WTC11 (cell line): ENCODE data around the gene PCDHGB5. TPM values are rescaled to one million over a fixed set of nuclear protein-coding genes. Genes with fewer than 3 reads are reported as not detected.
A peak's percentile ranks its signal among the peaks of the same experiment; 100 is the strongest.

Source experiments
- ATAC-seq: fragments of 200-7000 bp; cut with Tn5 transposase; 2 replicates; pipeline ENCODE4 v1.10.0; 2021; ENCODE audit warnings: mild to moderate bottlenecking, moderate library complexity
- CTCF ChIA-PET: fragments of 300-600 bp; sonication (Branson Sonifier 250); formaldehyde crosslinking; loops from one replicate; lab custom pipeline; 2021; ENCODE audit warnings: antibody characterized with exemption; lab: Charles Lee
- POLR2A ChIA-PET: fragments of 350-600 bp; sonication (Branson Sonifier 250); formaldehyde crosslinking; loops from one replicate; lab custom pipeline; 2021; ENCODE audit warnings: antibody characterized with exemption; lab: Charles Lee
- DNase-seq: peaks from one replicate; pipeline ENCODE4 v3.0.0; 2021; ENCODE audit warnings: low spot score
- H3K27ac Mint-ChIP-seq: 2 replicates; pipeline ENCODE4 v1.8.0; 2021; ENCODE audit warnings: mixed read lengths
- H3K27me3 Mint-ChIP-seq: 2 replicates; pipeline ENCODE4 v1.8.0; 2021; ENCODE audit warnings: low read depth, mild to moderate bottlenecking, moderate library complexity, mixed read lengths
- H3K36me3 Mint-ChIP-seq: 2 replicates; pipeline ENCODE4 v1.8.0; 2021; ENCODE audit warnings: mixed read lengths
- H3K4me1 Mint-ChIP-seq: 2 replicates; pipeline ENCODE4 v1.8.0; 2022; ENCODE audit warnings: mixed read lengths
- H3K4me3 Mint-ChIP-seq: 2 replicates; pipeline ENCODE4 v1.8.0; 2021; ENCODE audit warnings: mild to moderate bottlenecking, moderate library complexity, mixed read lengths
- H3K9me3 Mint-ChIP-seq: 2 replicates; pipeline ENCODE4 v1.8.0; 2021; ENCODE audit warnings: mixed read lengths
- AR ChIP-seq: fragments of 250-450 bp; sonication (Bioruptor Pico); IDR thresholded peaks from 2 replicates; pipeline ENCODE4 v1.9.0; 2021; ENCODE audit warnings: mild to moderate bottlenecking
- ATF1 ChIP-seq: sonication (generic); formaldehyde crosslinking; IDR thresholded peaks from 2 replicates; pipeline ENCODE4 v1.8.1; 2023; ENCODE audit warnings: mild to moderate bottlenecking, moderate library complexity, missing genetic modification reagents
- CREB1 ChIP-seq: sonication (generic); formaldehyde crosslinking; IDR thresholded peaks from 2 replicates; pipeline ENCODE4 v1.8.0; 2023; ENCODE audit warnings: mild to moderate bottlenecking, missing genetic modification reagents
- ELF4 ChIP-seq: sonication (generic); formaldehyde crosslinking; IDR thresholded peaks from 2 replicates; pipeline ENCODE4 v1.8.1; 2022; ENCODE audit warnings: low read depth, mild to moderate bottlenecking, moderate library complexity, missing genetic modification reagents
- ERG ChIP-seq: fragments of 250-450 bp; sonication (Bioruptor Pico); IDR thresholded peaks from 2 replicates; pipeline ENCODE4 v1.8.0; 2021; ENCODE audit warnings: mild to moderate bottlenecking
- GABPB1 ChIP-seq: sonication (generic); formaldehyde crosslinking; IDR thresholded peaks from 2 replicates; pipeline ENCODE4 v1.8.1; 2023; ENCODE audit warnings: mild to moderate bottlenecking, missing genetic modification reagents
- GTF2I ChIP-seq: fragments of 250-450 bp; sonication (Bioruptor Pico); conservative IDR thresholded peaks from 2 replicates; pipeline ENCODE4 v1.4.0; 2021; ENCODE audit warnings: mild to moderate bottlenecking
- NR2C2 ChIP-seq: sonication (generic); formaldehyde crosslinking; IDR thresholded peaks from 2 replicates; pipeline ENCODE4 v1.8.0; 2022; ENCODE audit warnings: mild to moderate bottlenecking, missing genetic modification reagents
- PRRX2 ChIP-seq: fragments of 250-450 bp; sonication (Bioruptor Pico); IDR thresholded peaks from 2 replicates; pipeline ENCODE4 v1.8.0; 2021; ENCODE audit warnings: mild to moderate bottlenecking
- SMAD3 ChIP-seq: sonication (generic); formaldehyde crosslinking; IDR thresholded peaks from 2 replicates; pipeline ENCODE4 v1.8.0; 2022; ENCODE audit warnings: missing genetic modification reagents, mild to moderate bottlenecking, borderline replicate concordance
- ZNF138 ChIP-seq: sonication (generic); formaldehyde crosslinking; conservative IDR thresholded peaks from 2 replicates; pipeline ENCODE4 v1.8.1; 2022; ENCODE audit warnings: mild to moderate bottlenecking, moderate library complexity, missing genetic modification reagents
- ZNF219 ChIP-seq: sonication (generic); formaldehyde crosslinking; IDR thresholded peaks from 2 replicates; pipeline ENCODE4 v1.8.0; 2023; ENCODE audit warnings: missing genetic modification reagents, mild to moderate bottlenecking, borderline replicate concordance
- ZNF396 ChIP-seq: fragments of 250-450 bp; sonication (Bioruptor Pico); IDR thresholded peaks from 2 replicates; pipeline ENCODE4 v1.8.0; 2021; ENCODE audit warnings: mild to moderate bottlenecking, moderate library complexity, borderline replicate concordance
- ZNF423 ChIP-seq: fragments of 250-450 bp; sonication (Bioruptor Pico); IDR thresholded peaks from 2 replicates; pipeline ENCODE4 v2.1.2; 2022; ENCODE audit warnings: mild to moderate bottlenecking, moderate library complexity
- ZNF512 ChIP-seq: sonication (generic); formaldehyde crosslinking; IDR thresholded peaks from 2 replicates; pipeline ENCODE4 v1.8.1; 2022; ENCODE audit warnings: missing genetic modification reagents, borderline replicate concordance
- total RNA-seq: library from RNA; stranded (reverse); gene quantifications from 3 replicates; pipeline ENCODE4 v1.2.3, GENCODE V29; 2021
- TF ChIP-seq, protein P1 (sequence below): sonication (generic); formaldehyde crosslinking; conservative IDR thresholded peaks from 2 replicates; pipeline ENCODE4 v1.8.1; 2022; ENCODE audit warnings: mild to moderate bottlenecking, missing genetic modification reagents
- TF ChIP-seq, protein P2 (sequence below): fragments of 250-450 bp; sonication (Bioruptor Pico); IDR thresholded peaks from 2 replicates; pipeline ENCODE4 v1.9.0; 2021; ENCODE audit warnings: mild to moderate bottlenecking, borderline replicate concordance
- TF ChIP-seq, protein P3 (sequence below): sonication (generic); formaldehyde crosslinking; IDR thresholded peaks from 2 replicates; pipeline ENCODE4 v1.8.1; 2023; ENCODE audit warnings: mild to moderate bottlenecking, missing genetic modification reagents, borderline replicate concordance

Gene PCDHGB5
- total RNA-seq, 1 experiment from 2014 or later = 9.7 TPM

DNA sequence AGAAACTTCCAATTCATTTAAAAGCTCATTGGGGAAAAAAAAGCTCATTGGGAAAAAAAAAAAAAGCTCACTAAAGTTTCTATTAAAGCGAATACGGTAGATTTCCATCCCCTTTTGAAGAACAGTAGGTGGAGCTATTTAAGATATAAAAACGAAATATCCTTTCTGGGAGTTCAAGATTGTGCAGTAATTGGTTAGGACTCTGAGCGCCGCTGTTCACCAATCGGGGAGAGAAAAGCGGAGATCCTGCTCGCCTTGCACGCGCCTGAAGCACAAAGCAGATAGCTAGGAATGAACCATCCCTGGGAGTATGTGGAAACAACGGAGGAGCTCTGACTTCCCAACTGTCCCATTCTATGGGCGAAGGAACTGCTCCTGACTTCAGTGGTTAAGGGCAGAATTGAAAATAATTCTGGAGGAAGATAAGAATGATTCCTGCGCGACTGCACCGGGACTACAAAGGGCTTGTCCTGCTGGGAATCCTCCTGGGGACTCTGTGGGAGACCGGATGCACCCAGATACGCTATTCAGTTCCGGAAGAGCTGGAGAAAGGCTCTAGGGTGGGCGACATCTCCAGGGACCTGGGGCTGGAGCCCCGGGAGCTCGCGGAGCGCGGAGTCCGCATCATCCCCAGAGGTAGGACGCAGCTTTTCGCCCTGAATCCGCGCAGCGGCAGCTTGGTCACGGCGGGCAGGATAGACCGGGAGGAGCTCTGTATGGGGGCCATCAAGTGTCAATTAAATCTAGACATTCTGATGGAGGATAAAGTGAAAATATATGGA lies 32.8 kb downstream of the PCDHGB5 start, which contains the start of gene PCDHGA12:
Gene PCDHGA12 (plus strand): TSS at position 176 of the 782 bp plus-strand sequence. CDS start 253 bp downstream, at position 429.
- H3K36me3 Mint-ChIP-seq = peaks cover 72% of the 10 kb centered on the region
- H3K4me3 Mint-ChIP-seq = no peak within 1 kb of the TSS
- POLR2A ChIA-PET = interaction anchor here (0.8 to 0.9 kb wide), 2 partner anchors 45 to 83 kb away, joined by 3 to 4 read pairs; partner anchors contain the start of gene PCDHGC3
- DNase-seq (no peak), ATAC-seq (peak; percentile 43; the same call in 1 of the 2 replicates)
- no peak for TF ChIP-seq ZNF396 (CRISPR knock-in tag)
- no peak for TF ChIP-seq ATF1 (CRISPR knock-in tag)
- no peak for TF ChIP-seq ZNF138
- no peak for TF ChIP-seq ERG
- no peak for TF ChIP-seq NR2C2 (CRISPR knock-in tag)
- TF ChIP-seq, protein P1, sequence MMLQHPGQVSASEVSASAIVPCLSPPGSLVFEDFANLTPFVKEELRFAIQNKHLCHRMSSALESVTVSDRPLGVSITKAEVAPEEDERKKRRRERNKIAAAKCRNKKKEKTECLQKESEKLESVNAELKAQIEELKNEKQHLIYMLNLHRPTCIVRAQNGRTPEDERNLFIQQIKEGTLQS (CRISPR knock-in tag) = no peak
- no peak for TF ChIP-seq CREB1 (CRISPR knock-in tag)
- TF ChIP-seq GABPB1 (CRISPR knock-in tag) = no peak
- no peak for TF ChIP-seq SMAD3
- TF ChIP-seq GTF2I (CRISPR knock-in tag) = no peak
- TF ChIP-seq PRRX2 (CRISPR knock-in tag) = no peak
- TF ChIP-seq ZNF423 = no peak
- TF ChIP-seq, protein P2, sequence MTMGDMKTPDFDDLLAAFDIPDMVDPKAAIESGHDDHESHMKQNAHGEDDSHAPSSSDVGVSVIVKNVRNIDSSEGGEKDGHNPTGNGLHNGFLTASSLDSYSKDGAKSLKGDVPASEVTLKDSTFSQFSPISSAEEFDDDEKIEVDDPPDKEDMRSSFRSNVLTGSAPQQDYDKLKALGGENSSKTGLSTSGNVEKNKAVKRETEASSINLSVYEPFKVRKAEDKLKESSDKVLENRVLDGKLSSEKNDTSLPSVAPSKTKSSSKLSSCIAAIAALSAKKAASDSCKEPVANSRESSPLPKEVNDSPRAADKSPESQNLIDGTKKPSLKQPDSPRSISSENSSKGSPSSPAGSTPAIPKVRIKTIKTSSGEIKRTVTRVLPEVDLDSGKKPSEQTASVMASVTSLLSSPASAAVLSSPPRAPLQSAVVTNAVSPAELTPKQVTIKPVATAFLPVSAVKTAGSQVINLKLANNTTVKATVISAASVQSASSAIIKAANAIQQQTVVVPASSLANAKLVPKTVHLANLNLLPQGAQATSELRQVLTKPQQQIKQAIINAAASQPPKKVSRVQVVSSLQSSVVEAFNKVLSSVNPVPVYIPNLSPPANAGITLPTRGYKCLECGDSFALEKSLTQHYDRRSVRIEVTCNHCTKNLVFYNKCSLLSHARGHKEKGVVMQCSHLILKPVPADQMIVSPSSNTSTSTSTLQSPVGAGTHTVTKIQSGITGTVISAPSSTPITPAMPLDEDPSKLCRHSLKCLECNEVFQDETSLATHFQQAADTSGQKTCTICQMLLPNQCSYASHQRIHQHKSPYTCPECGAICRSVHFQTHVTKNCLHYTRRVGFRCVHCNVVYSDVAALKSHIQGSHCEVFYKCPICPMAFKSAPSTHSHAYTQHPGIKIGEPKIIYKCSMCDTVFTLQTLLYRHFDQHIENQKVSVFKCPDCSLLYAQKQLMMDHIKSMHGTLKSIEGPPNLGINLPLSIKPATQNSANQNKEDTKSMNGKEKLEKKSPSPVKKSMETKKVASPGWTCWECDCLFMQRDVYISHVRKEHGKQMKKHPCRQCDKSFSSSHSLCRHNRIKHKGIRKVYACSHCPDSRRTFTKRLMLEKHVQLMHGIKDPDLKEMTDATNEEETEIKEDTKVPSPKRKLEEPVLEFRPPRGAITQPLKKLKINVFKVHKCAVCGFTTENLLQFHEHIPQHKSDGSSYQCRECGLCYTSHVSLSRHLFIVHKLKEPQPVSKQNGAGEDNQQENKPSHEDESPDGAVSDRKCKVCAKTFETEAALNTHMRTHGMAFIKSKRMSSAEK (CRISPR knock-in tag) = no peak
- no peak for TF ChIP-seq ELF4 (CRISPR knock-in tag)
- no peak for TF ChIP-seq ZNF512 (CRISPR knock-in tag)
- peaks cover 55% of the 10 kb centered on the region for H3K9me3 Mint-ChIP-seq
- CTCF ChIA-PET = interaction anchor here (0.9 to 2.7 kb wide), 31 partner anchors 9 to 238 kb away, joined by 3 to 28 read pairs (median 6); partner anchors contain the start of genes PCDHB10, PCDHB14, PCDHB15 and PCDHGA10
- no peak within 1 kb of the TSS for H3K27ac Mint-ChIP-seq
- no peaks in the 10 kb centered on the region for H3K4me1 Mint-ChIP-seq
- no peaks in the 10 kb centered on the region for H3K27me3 Mint-ChIP-seq

GRCh38 chr5:141431286-141431685 lies 33.5 kb downstream of the PCDHGB5 start:
- Mint-ChIP-seq H3K27ac (no peak overlapping the region), H3K4me1 (no peaks in the 10 kb centered on the region), H3K36me3 (peaks cover 66% of the 10 kb centered on the region), H3K4me3 (no peak overlapping the region), H3K9me3 (peaks cover 56% of the 10 kb centered on the region), H3K27me3 (no peaks in the 10 kb centered on the region)
- POLR2A ChIA-PET = no interaction called here
- ATAC-seq (no peak), DNase-seq (no peak)
- CTCF ChIA-PET = interaction anchor here (0.9 to 2.7 kb wide), 18 partner anchors 9 to 197 kb away, joined by 3 to 28 read pairs (median 8); partner anchors contain the start of genes PCDHGA10, PCDHGA11, PCDHGA2 and PCDHGA4
- TF ChIP-seq AR (CRISPR knock-in tag) (no peak), ZNF219 (CRISPR knock-in tag) (no peak), PRRX2 (CRISPR knock-in tag) (no peak)
- TF ChIP-seq, protein P3, sequence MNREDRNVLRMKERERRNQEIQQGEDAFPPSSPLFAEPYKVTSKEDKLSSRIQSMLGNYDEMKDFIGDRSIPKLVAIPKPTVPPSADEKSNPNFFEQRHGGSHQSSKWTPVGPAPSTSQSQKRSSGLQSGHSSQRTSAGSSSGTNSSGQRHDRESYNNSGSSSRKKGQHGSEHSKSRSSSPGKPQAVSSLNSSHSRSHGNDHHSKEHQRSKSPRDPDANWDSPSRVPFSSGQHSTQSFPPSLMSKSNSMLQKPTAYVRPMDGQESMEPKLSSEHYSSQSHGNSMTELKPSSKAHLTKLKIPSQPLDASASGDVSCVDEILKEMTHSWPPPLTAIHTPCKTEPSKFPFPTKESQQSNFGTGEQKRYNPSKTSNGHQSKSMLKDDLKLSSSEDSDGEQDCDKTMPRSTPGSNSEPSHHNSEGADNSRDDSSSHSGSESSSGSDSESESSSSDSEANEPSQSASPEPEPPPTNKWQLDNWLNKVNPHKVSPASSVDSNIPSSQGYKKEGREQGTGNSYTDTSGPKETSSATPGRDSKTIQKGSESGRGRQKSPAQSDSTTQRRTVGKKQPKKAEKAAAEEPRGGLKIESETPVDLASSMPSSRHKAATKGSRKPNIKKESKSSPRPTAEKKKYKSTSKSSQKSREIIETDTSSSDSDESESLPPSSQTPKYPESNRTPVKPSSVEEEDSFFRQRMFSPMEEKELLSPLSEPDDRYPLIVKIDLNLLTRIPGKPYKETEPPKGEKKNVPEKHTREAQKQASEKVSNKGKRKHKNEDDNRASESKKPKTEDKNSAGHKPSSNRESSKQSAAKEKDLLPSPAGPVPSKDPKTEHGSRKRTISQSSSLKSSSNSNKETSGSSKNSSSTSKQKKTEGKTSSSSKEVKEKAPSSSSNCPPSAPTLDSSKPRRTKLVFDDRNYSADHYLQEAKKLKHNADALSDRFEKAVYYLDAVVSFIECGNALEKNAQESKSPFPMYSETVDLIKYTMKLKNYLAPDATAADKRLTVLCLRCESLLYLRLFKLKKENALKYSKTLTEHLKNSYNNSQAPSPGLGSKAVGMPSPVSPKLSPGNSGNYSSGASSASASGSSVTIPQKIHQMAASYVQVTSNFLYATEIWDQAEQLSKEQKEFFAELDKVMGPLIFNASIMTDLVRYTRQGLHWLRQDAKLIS = no peak
